H1 (cell line): ENCODE data around the gene SYN1. TPM values are rescaled to one million over a fixed set of nuclear protein-coding genes. Genes with fewer than 3 reads are reported as not detected.

Experiments
- CTCF ChIA-PET: fragments of 300-600 bp; sonication (Branson Sonifier 250); formaldehyde crosslinking; loops from one replicate; lab custom pipeline; 2021; ENCODE audit not compliant: partially characterized antibody; lab: Charles Lee
- POLR2A ChIA-PET: fragments of 300-600 bp; sonication (Branson Sonifier 250); formaldehyde crosslinking; loops from one replicate; lab custom pipeline; 2021; ENCODE audit warnings: inconsistent platforms; ENCODE audit not compliant: partially characterized antibody; lab: Charles Lee
- DNase-seq, 2 experiments: peaks; one replicate each; pipeline versions ENCODE4 v3.0.0 to v3.0.0-alpha.2; 2010 to 2022; ENCODE audit warnings: low spot score in 2 of 2, low read depth in 1 of 2, mixed read lengths in 1 of 2
- FAIRE-seq: peaks from 2 replicates; lab custom pipeline; 2011; peaks lifted over from hg19 to GRCh38; lab: Jason Lieb, UNC
- H2AFZ ChIP-seq: 2 replicates; pipeline ENCODE4 v1.8.1; 2012; ENCODE audit warnings: low read length, inconsistent platforms
- H2AK5ac ChIP-seq: 2 replicates; pipeline ENCODE4 v1.6.1; 2013; ENCODE audit warnings: low read depth, low read length
- H2BK120ac ChIP-seq: replicated peaks from 2 replicates; pipeline ENCODE3; 2013; ENCODE audit warnings: low read depth, low read length, inconsistent platforms
- H2BK12ac ChIP-seq: 2 replicates; pipeline ENCODE4 v1.6.1; 2013; ENCODE audit warnings: low read depth, low read length
- H2BK15ac ChIP-seq: 2 replicates; pipeline ENCODE4 v1.6.1; 2013; ENCODE audit warnings: low read length
- H2BK20ac ChIP-seq: 2 replicates; pipeline ENCODE4 v1.6.1; 2013; ENCODE audit warnings: low read length
- H2BK5ac ChIP-seq: 2 replicates; pipeline ENCODE4 v1.6.1; 2013; ENCODE audit warnings: low read depth, low read length
- H3K14ac ChIP-seq: 2 replicates; pipeline ENCODE4 v1.6.1; 2013; ENCODE audit warnings: inconsistent platforms; ENCODE audit not compliant: insufficient read length
- H3K18ac ChIP-seq: 2 replicates; pipeline ENCODE4 v1.6.1; 2013; ENCODE audit warnings: low read length; ENCODE audit errors: extremely low read depth
- H3K23ac ChIP-seq: 2 replicates; pipeline ENCODE4 v1.6.1; 2013; ENCODE audit warnings: inconsistent platforms; ENCODE audit not compliant: insufficient read length
- H3K23me2 ChIP-seq: 2 replicates; pipeline ENCODE4 v1.6.1; 2013; ENCODE audit warnings: low read depth, low read length
- H3K27ac ChIP-seq: 2 replicates; pipeline ENCODE4 v1.6.1; 2011; ENCODE audit warnings: low read depth, low read length, inconsistent platforms
- H3K27me3 ChIP-seq, 4 experiments: replicated peaks in 1 of 4; 1 replicate in 1 of 4; 2 replicates in 3 of 4; pipeline versions ENCODE4 v1.6.1 to v1.8.1; 2011 to 2013; ENCODE audit warnings: low read length in 3 of 4, mild to moderate bottlenecking in 3 of 4, inconsistent platforms in 2 of 4, mixed read lengths in 2 of 4, moderate library complexity in 1 of 4; ENCODE audit not compliant: control insufficient read depth in 3 of 4, insufficient read depth in 3 of 4; ENCODE audit errors: extremely low read depth in 1 of 4
- H3K36me3 ChIP-seq, 4 experiments: 2 replicates each; pipeline versions ENCODE4 v1.6.1 to v1.8.1; 2011 to 2013; ENCODE audit warnings: mild to moderate bottlenecking in 4 of 4, low read length in 3 of 4, moderate library complexity in 2 of 4, control low read depth in 1 of 4, inconsistent platforms in 1 of 4; ENCODE audit not compliant: insufficient read depth in 4 of 4, control insufficient read depth in 2 of 4
- H3K4ac ChIP-seq: replicated peaks from 2 replicates; pipeline ENCODE3; 2013; ENCODE audit warnings: low read length, low read depth, mixed read lengths, inconsistent platforms; ENCODE audit not compliant: insufficient read length
- H3K4me1 ChIP-seq, 4 experiments: replicated peaks in 1 of 4; 1 replicate in 1 of 4; 2 replicates in 3 of 4; pipeline versions ENCODE4 v1.6.1 to v1.8.1; 2011 to 2013; ENCODE audit warnings: low read length in 3 of 4, inconsistent platforms in 2 of 4, mixed read lengths in 1 of 4; ENCODE audit not compliant: insufficient read depth in 4 of 4, control insufficient read depth in 3 of 4
- H3K4me2 ChIP-seq, 2 experiments: 2 replicates each; pipeline versions ENCODE4 v1.6.1 to v1.8.1; 2011 to 2013; ENCODE audit warnings: low read depth in 2 of 2, low read length in 2 of 2, control low read depth in 1 of 2, inconsistent platforms in 1 of 2, mild to moderate bottlenecking in 1 of 2; ENCODE audit not compliant: insufficient read depth in 1 of 2
- H3K4me3 ChIP-seq, 4 experiments: fragments of 200-600, 300-600 bp in 1 of 4; sonication (generic), shearing (Covaris generic), sonication (Bioruptor Twin) in 1 of 4; 2 replicates each; pipeline versions ENCODE4 v1.5.1 to v1.8.1; 2011 to 2016; ENCODE audit warnings: low read length in 4 of 4, low read depth in 3 of 4, control low read depth in 2 of 4, inconsistent platforms in 2 of 4, mild to moderate bottlenecking in 2 of 4, mixed read lengths in 1 of 4, moderate library complexity in 1 of 4; ENCODE audit not compliant: insufficient read depth in 2 of 4; ENCODE audit errors: extremely low read depth in 1 of 4
- H3K56ac ChIP-seq: replicated peaks from 2 replicates; pipeline ENCODE3; 2013; ENCODE audit warnings: low read depth, mild to moderate bottlenecking, mixed read lengths, low read length, inconsistent platforms; ENCODE audit not compliant: insufficient read length
- H3K79me1 ChIP-seq: 2 replicates; pipeline ENCODE4 v1.6.1; 2013; ENCODE audit warnings: low read depth, low read length, control low read depth
- H3K79me2 ChIP-seq, 2 experiments: 2 replicates each; pipeline versions ENCODE4 v1.6.1 to v1.8.1; 2012 to 2013; ENCODE audit warnings: low read length in 2 of 2, mild to moderate bottlenecking in 2 of 2, inconsistent platforms in 1 of 2; ENCODE audit not compliant: insufficient read depth in 2 of 2, control insufficient read depth in 1 of 2
- H3K9ac ChIP-seq, 4 experiments: replicated peaks in 1 of 4; 1 replicate in 1 of 4; 2 replicates in 3 of 4; pipeline versions ENCODE4 v1.6.1 to v1.8.1; 2011 to 2013; ENCODE audit warnings: low read depth in 3 of 4, low read length in 3 of 4, control low read depth in 2 of 4, mild to moderate bottlenecking in 2 of 4, moderate library complexity in 2 of 4, inconsistent platforms in 1 of 4; ENCODE audit errors: extremely low read depth in 1 of 4
- H3K9me3 ChIP-seq, 2 experiments: 2 replicates each; pipeline versions ENCODE4 v1.6.1 to v1.8.1; 2012 to 2013; ENCODE audit warnings: mild to moderate bottlenecking in 2 of 2, moderate library complexity in 2 of 2, control low read depth in 1 of 2, inconsistent platforms in 1 of 2, low read depth in 1 of 2, low read length in 1 of 2, mixed read lengths in 1 of 2; ENCODE audit not compliant: insufficient read depth in 2 of 2
- H4K20me1 ChIP-seq, 2 experiments: replicated peaks in 1 of 2; 2 replicates each; pipeline versions ENCODE3 to v1.8.1; 2011 to 2013; ENCODE audit warnings: inconsistent platforms in 2 of 2, low read length in 2 of 2, mild to moderate bottlenecking in 1 of 2; ENCODE audit not compliant: insufficient read depth in 2 of 2, control insufficient read depth in 1 of 2
- H4K5ac ChIP-seq: 2 replicates; pipeline ENCODE4 v1.6.1; 2013; ENCODE audit warnings: low read length, low read depth, mixed read lengths, inconsistent platforms; ENCODE audit not compliant: insufficient read length
- H4K8ac ChIP-seq: 2 replicates; pipeline ENCODE4 v1.8.0; 2013; ENCODE audit warnings: mild to moderate bottlenecking, moderate library complexity, low read length, inconsistent platforms; ENCODE audit not compliant: insufficient read depth; ENCODE audit errors: extremely low read depth
- H4K91ac ChIP-seq: replicated peaks from 2 replicates; pipeline ENCODE3; 2013; ENCODE audit warnings: low read length, mixed read lengths, inconsistent platforms; ENCODE audit not compliant: insufficient read length
- BACH1 ChIP-seq: IDR thresholded peaks from 2 replicates; pipeline ENCODE4 v1.6.1; 2012; ENCODE audit warnings: low read length, improper control_type of control experiment
- CBX8 ChIP-seq: fragments of 300-800, 300-1000 bp; sonication (generic); IDR thresholded peaks from 2 replicates; pipeline ENCODE4 v1.7.1; 2016; ENCODE audit warnings: low read depth, low read length, borderline replicate concordance
- NANOG ChIP-seq: IDR thresholded peaks from 2 replicates; pipeline ENCODE4 v1.6.1; 2011; ENCODE audit warnings: low read length, low read depth, mild to moderate bottlenecking, inconsistent platforms; ENCODE audit not compliant: insufficient read depth, poor library complexity, severe bottlenecking
- POLR2AphosphoS5 ChIP-seq: IDR thresholded peaks from 2 replicates; pipeline ENCODE4 v1.6.1; 2011; ENCODE audit warnings: low read depth, low read length
- SAP30 ChIP-seq: fragments of 300-600 bp; sonication (generic); IDR thresholded peaks from 2 replicates; pipeline ENCODE4 v1.7.1; 2012; ENCODE audit warnings: low read length, moderate library complexity, mild to moderate bottlenecking, inconsistent platforms; ENCODE audit not compliant: insufficient read depth, insufficient replicate concordance
- SP2 ChIP-seq: IDR thresholded peaks from 2 replicates; pipeline ENCODE4 v1.6.1; 2012; ENCODE audit warnings: mild to moderate bottlenecking, low read length, inconsistent platforms
- SUZ12 ChIP-seq: fragments of 200-600 bp; sonication (generic); IDR thresholded peaks from 2 replicates; pipeline ENCODE4 v1.6.1; 2012; ENCODE audit warnings: mild to moderate bottlenecking, inconsistent platforms, low read length, moderate library complexity, mixed read lengths
- WGBS, 2 experiments: shearing (Covaris generic) in 1 of 2; methylation state at CpG; one replicate each; pipeline versions ENCODE4 v1.1.6 to v1.1.7; 2013 to 2015; ENCODE audit warnings: low lambda C conversion rate in 2 of 2, mixed read lengths in 2 of 2, inconsistent platforms in 1 of 2, low coverage in 1 of 2, missing lambda C conversion rate in 1 of 2; ENCODE audit not compliant: insufficient replicate concordance in 2 of 2, insufficient coverage in 1 of 2, insufficient read length in 1 of 2; ENCODE audit errors: extremely low coverage in 1 of 2, missing lambda C conversion rate in 1 of 2; 5-methylcytosine and 5-hydroxymethylcytosine counted together
- polyA plus RNA-seq, 7 experiments: library from polyadenylated mRNA; depleted of rRNA in 3 of 7; stranded (reverse) in 5 of 7; unstranded in 2 of 7; fragments of >200 nt in 5 of 7; fragments of 200-250 nt in 2 of 7; gene quantifications; 1 replicate in 5 of 7; 2 replicates in 1 of 7; 4 replicates in 1 of 7; pipeline versions ENCODE4 v1.2.1 to v1.2.3, GENCODE V29; 2011 to 2013; ENCODE audit warnings: missing spikeins in 2 of 7, mixed read lengths in 2 of 7
- total RNA-seq: library from RNA; stranded (reverse); fragmentation: NEBNext Ultra II Directional; extraction: Animal tissue kit (Norgen Biotek cat#: 25700); gene quantifications from 2 replicates; pipeline ENCODE4 v1.2.1, GENCODE V29; 2021
- TF ChIP-seq, protein P1 (sequence below): IDR thresholded peaks from 2 replicates; pipeline ENCODE4 v1.6.1; 2012; ENCODE audit warnings: inconsistent platforms
- TF ChIP-seq, protein P2 (sequence below): IDR thresholded peaks from 2 replicates; pipeline ENCODE4 v1.6.1; 2011; ENCODE audit warnings: low read length, improper control_type of control experiment

Gene SYN1
- total and polyA plus RNA-seq, 2 of the 8 experiments (the other 6 are each of a cell fraction or from before 2014, with no cell fraction given): 2.1 to 14.1 TPM

DNA sequence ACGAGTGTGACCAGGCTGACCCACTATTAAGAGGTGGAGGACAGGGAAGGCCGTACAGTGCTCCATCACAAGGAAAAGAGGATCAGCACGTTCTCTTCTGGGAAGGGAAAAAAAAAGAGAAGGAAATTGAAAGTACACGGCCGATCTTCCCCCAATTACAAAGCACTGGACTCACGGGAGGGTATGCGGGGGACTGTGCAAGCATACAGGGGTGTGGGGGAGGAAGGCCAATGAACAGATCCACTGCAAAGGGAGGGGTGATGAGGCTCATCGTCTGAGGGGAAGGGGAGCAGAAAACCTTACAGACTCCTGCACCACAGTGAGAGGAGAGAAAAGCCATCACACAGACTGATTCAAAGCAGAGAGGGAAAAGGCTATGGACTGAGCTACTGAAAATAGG, 29.6 kb upstream of the SYN1 start:
- Histone ChIP-seq H4K20me1 (peaks cover 0 to 6% of the 10 kb centered on the region in 2 experiments), H4K5ac (no peak overlapping the region), H3K27ac (no peak overlapping the region), H3K4ac (no peak overlapping the region), H3K4me2 (peak overlapping the region; percentile 67 to 82), H4K91ac (no peak overlapping the region), H3K27me3 (no peaks in the 10 kb centered on the region), H3K14ac (no peak overlapping the region), H3K23ac (no peak overlapping the region), H3K36me3 (peaks cover 0 to 3% (median 1%) of the 10 kb centered on the region in 4 experiments; a peak in 1 of 8 replicates), H2AK5ac (no peak overlapping the region), H3K4me3 (peak overlapping the region; percentile 66 to 92 (median 76); a peak in 4 of 8 replicates), H2AFZ (no peak overlapping the region), H3K79me2 (peaks cover 4 to 19% of the 10 kb centered on the region in 2 experiments; a peak in 3 of 4 replicates), H2BK12ac (no peak overlapping the region), H2BK15ac (no peak overlapping the region), H4K8ac (no peak overlapping the region), H3K9me3 (no peaks in the 10 kb centered on the region), H3K4me1 (peaks cover 0 to 6% (median 1%) of the 10 kb centered on the region in 4 experiments; a peak in 3 of 7 replicates), H2BK20ac (no peak overlapping the region), H3K79me1 (no peaks in the 10 kb centered on the region; the same call in 1 of the 2 replicates), H3K23me2 (no peaks in the 10 kb centered on the region; the same call in 1 of the 2 replicates), H3K56ac (no peak overlapping the region), H3K9ac (peak overlapping the region in 1 of 4 experiments; percentile 12; a peak in 2 of 7 replicates), H3K18ac (no peak overlapping the region), H2BK5ac (no peak overlapping the region), H2BK120ac (no peak overlapping the region)
- DNase-seq (no peak), FAIRE-seq (no peak)
- WGBS, 2 experiments: 91% methylated on average over 4 of the region's 8 CpGs; no CpG with 5 or more reads in 1 of the 2 experiments
- ChIA-PET POLR2A (interaction anchor here (0.6 to 1.1 kb wide), 3 partner anchors 8 to 546 kb away, joined by 3 read pairs; no protein-coding TSS in a partner anchor), CTCF (interaction anchor here (0.6 to 0.8 kb wide), 2 partner anchors 21 to 152 kb away, joined by 3 read pairs; no protein-coding TSS in a partner anchor)
- TF ChIP-seq, protein P1, sequence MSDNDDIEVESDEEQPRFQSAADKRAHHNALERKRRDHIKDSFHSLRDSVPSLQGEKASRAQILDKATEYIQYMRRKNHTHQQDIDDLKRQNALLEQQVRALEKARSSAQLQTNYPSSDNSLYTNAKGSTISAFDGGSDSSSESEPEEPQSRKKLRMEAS: no peak
- TF ChIP-seq NANOG (no peak), CBX8 (no peak), SP2 (no peak), POLR2AphosphoS5 (no peak), SAP30 (no peak), SUZ12 (no peak), BACH1 (no peak)
- TF ChIP-seq, protein P2, sequence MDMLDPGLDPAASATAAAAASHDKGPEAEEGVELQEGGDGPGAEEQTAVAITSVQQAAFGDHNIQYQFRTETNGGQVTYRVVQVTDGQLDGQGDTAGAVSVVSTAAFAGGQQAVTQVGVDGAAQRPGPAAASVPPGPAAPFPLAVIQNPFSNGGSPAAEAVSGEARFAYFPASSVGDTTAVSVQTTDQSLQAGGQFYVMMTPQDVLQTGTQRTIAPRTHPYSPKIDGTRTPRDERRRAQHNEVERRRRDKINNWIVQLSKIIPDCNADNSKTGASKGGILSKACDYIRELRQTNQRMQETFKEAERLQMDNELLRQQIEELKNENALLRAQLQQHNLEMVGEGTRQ: no peak
